Activated CD8-positive, alpha-beta memory T cell treated with anti-CD3 and anti-CD28 coated beads for 1 hour (primary cell): ENCODE data around the gene BRMS1.

Source experiments
- DNase-seq, 2 donors: peaks; one replicate each; pipeline ENCODE4 v3.0.0-alpha.2; 2020; ENCODE audit warnings: low read depth in 1 of 2; ENCODE audit errors: extremely low read depth in 1 of 2

The BRMS1 gene

GRCh38 chr11:66338276-66339161 lies 6.4 kb downstream of the BRMS1 start:
- no peak for DNase-seq

GRCh38 chr11:66337103-66337899 lies 7.6 kb downstream of the BRMS1 start:
- DNase-seq: no peak

- no peak for DNase-seq
These were observed 8.4 kb downstream of the BRMS1 start, which contains the start of gene RIN1 for GRCh38 chr11:66336234-66337102. Gene RIN1, minus strand, starts transcription at chr11:66336434. Its CDS starts 32 bp downstream, at chr11:66336402.

GRCh38 chr11:66335531-66336233 lies 9.2 kb downstream of the BRMS1 start:
- no peak for DNase-seq

GRCh38 chr11:66334605-66335442 lies 10.1 kb downstream of the BRMS1 start:
- DNase-seq: no peak

GRCh38 chr11:66333896-66334604 lies 10.9 kb downstream of the BRMS1 start:
- DNase-seq: no peak

GRCh38 chr11:66333220-66333877 lies 11.6 kb downstream of the BRMS1 start:
- no peak for DNase-seq

- DNase-seq: no peak
These were observed 12.3 kb downstream of the BRMS1 start for GRCh38 chr11:66332371-66333219.

- no peak for DNase-seq
These were observed 13.1 kb downstream of the BRMS1 start for GRCh38 chr11:66331542-66332370.

- no peak for DNase-seq
These were observed 14.0 kb downstream of the BRMS1 start for GRCh38 chr11:66330931-66331330.

GRCh38 chr11:66329165-66329673 lies 15.7 kb downstream of the BRMS1 start:
- no peak for DNase-seq

- peak in 1 of 2 donors; percentile 72 for DNase-seq
These were observed 16.4 kb downstream of the BRMS1 start for GRCh38 chr11:66328302-66329144.

GRCh38 chr11:66328031-66328301 lies 16.9 kb downstream of the BRMS1 start:
- no peak for DNase-seq

- DNase-seq: no peak
These were observed 17.5 kb downstream of the BRMS1 start for GRCh38 chr11:66327171-66328030.
